Endothelial cell of umbilical vein (primary cell): ENCODE data around the gene ANKRD27.

Experiments used
- CTCF ChIP-seq, 2 donors: IDR thresholded peaks; 1 replicate in 1 of 2; 2 replicates in 1 of 2; pipeline ENCODE4 v1.5.1; 2011; ENCODE audit warnings: low read length in 2 of 2, mild to moderate bottlenecking in 2 of 2, moderate library complexity in 2 of 2, control low read depth in 1 of 2, inconsistent platforms in 1 of 2, low read depth in 1 of 2; ENCODE audit not compliant: insufficient read depth in 1 of 2; ENCODE audit errors: extremely low read depth in 1 of 2
- EZH2 ChIP-seq: IDR thresholded peaks from 2 replicates; pipeline ENCODE4 v1.6.1; 2012; ENCODE audit warnings: borderline replicate concordance, low read depth, mild to moderate bottlenecking, moderate library complexity, low read length, inconsistent platforms; ENCODE audit not compliant: severe bottlenecking
- FOS ChIP-seq: IDR thresholded peaks from 2 replicates; pipeline ENCODE4 v1.6.1; 2011; ENCODE audit warnings: mild to moderate bottlenecking, low read length, moderate library complexity, borderline replicate concordance; ENCODE audit not compliant: insufficient read depth
- JUN ChIP-seq: IDR thresholded peaks from 2 replicates; pipeline ENCODE4 v1.6.1; 2011; ENCODE audit warnings: borderline replicate concordance, low read depth; ENCODE audit not compliant: insufficient read length, insufficient read depth
- MAX ChIP-seq: IDR thresholded peaks from 2 replicates; pipeline ENCODE4 v1.6.1; 2011; ENCODE audit not compliant: insufficient read depth, insufficient read length
- POLR2A ChIP-seq: IDR thresholded peaks from 2 replicates; pipeline ENCODE4 v1.6.1; 2012; ENCODE audit warnings: low read depth, mild to moderate bottlenecking, control low read depth, low read length
- POLR2AphosphoS5 ChIP-seq: IDR thresholded peaks from 2 replicates; pipeline ENCODE4 v1.6.1; 2012; ENCODE audit warnings: low read depth, mild to moderate bottlenecking, control low read depth, low read length, moderate library complexity; ENCODE audit not compliant: insufficient read depth

- no peak for TF ChIP-seq CTCF (IDR thresholded peaks at IDR 0.05; ENCODE audit: extremely low read depth in 1 of 2, insufficient read depth in 1 of 2, low read depth in 1 of 2, low read length in 2 of 2)
- TF ChIP-seq POLR2AphosphoS5 = no peak
- no peak for TF ChIP-seq POLR2A
- TF ChIP-seq FOS = no peak
- TF ChIP-seq EZH2 = no peak
- TF ChIP-seq JUN = no peak
- TF ChIP-seq MAX = no peak
Observed at GRCh38 chr19:32720936-32721250, 45.9 kb upstream of the ANKRD27 start.
